GM12864 (cell line): ENCODE measurements around the gene ZPR1.

Experiments used
- DNase-seq: peaks from one replicate; pipeline ENCODE4 v3.0.0-alpha.2; 2011; ENCODE audit warnings: low read depth
- H3K4me3 ChIP-seq: 2 replicates; pipeline ENCODE4 v1.5.1; 2011; ENCODE audit warnings: mild to moderate bottlenecking, low read depth, low read length, control low read depth
- CTCF ChIP-seq: IDR thresholded peaks from 2 replicates; pipeline ENCODE4 v1.5.1; 2011; ENCODE audit warnings: low read depth, mild to moderate bottlenecking, moderate library complexity, low read length, control low read depth, inconsistent platforms; ENCODE audit errors: missing control alignments

ZPR1 gene

DNA sequence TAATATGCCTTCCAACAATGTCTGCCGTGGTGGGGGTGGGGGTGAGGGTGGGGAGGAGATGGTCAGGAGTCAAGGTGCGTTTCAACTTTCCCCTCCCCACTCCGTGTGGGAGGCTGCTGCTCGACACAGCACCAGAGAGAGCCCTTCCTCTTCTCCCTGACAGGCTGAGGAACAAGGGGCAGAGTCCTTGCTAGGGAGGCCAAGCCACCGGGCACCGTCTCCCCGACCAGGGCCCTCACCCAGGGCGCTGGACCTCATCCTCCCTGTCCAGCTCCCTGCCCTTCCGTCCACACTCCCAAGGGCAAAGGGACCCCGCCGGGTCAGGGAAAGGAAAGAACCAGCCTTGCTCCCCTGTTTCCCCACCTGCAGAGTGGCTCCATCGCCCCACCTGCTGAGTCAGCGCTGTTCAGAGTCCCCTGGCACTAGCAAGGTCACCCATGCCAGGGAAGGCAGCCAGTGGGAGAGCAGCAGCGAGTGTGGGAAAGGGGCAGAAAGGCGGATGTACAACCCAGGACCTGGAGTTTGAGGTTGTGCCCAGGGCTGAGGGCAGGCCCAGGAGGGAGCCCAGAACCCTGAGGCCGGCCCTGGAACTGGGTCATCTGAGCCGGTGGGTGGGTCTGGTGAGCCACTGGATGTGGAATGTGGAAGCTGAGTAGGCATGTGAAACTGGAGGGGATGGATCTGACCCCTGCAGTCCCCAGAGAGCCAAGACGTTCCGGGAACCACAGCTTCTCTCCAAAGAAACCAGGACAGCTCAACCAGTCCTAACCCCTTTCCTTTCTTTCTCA, 62.2 kb downstream of the ZPR1 start:
- DNase-seq: no peak
- TF ChIP-seq CTCF: no peak

GRCh38 chr11:116724813-116725212, 63.0 kb downstream of the ZPR1 start:
- H3K4me3 ChIP-seq: no peak overlapping the region
- TF ChIP-seq CTCF: no peak
- DNase-seq: no peak

More for the DNA sequence above, 62.2 kb downstream of the ZPR1 start:
- no peak overlapping the region for H3K4me3 ChIP-seq
